GM23248 (cell line): Measurements from ENCODE around the gene MAPT. TPM values are rescaled to one million over a fixed set of nuclear protein-coding genes. Genes with fewer than 3 reads are reported as not detected.

Source experiments
- DNase-seq: peaks from one replicate; pipeline ENCODE4 v3.0.0-alpha.2; 2015
- H2AFZ ChIP-seq: fragments of 200-600 bp; sonication (generic); 2 replicates; pipeline ENCODE4 v1.6.1; 2016; ENCODE audit warnings: antibody characterized with exemption
- H3F3A ChIP-seq: fragments of 200-600 bp; sonication (generic); 2 replicates; pipeline ENCODE4 v1.6.1; 2016; ENCODE audit warnings: mild to moderate bottlenecking, antibody characterized with exemption, mixed run types; ENCODE audit not compliant: insufficient read depth
- H3K27ac ChIP-seq: fragments of 200-600 bp; sonication (generic); 2 replicates; pipeline ENCODE4 v1.5.1; 2016; ENCODE audit warnings: mild to moderate bottlenecking
- H3K27me3 ChIP-seq: fragments of 200-600 bp; sonication (generic); replicated peaks from 2 replicates; pipeline ENCODE4 v1.6.1; 2016; ENCODE audit warnings: mild to moderate bottlenecking; ENCODE audit not compliant: insufficient read depth
- H3K36me3 ChIP-seq: fragments of 200-600 bp; sonication (generic); 2 replicates; pipeline ENCODE4 v1.6.1; 2016; ENCODE audit warnings: low read depth, mild to moderate bottlenecking
- H3K4me1 ChIP-seq: fragments of 200-600 bp; sonication (generic); 2 replicates; pipeline ENCODE4 v1.6.1; 2016; ENCODE audit warnings: mild to moderate bottlenecking; ENCODE audit not compliant: insufficient read depth
- H3K4me2 ChIP-seq: fragments of 200-600 bp; sonication (generic); one replicate; pipeline ENCODE4 v1.6.1; 2016; ENCODE audit warnings: mild to moderate bottlenecking; ENCODE audit not compliant: unreplicated experiment
- H3K4me3 ChIP-seq: fragments of 200-600 bp; sonication (generic); 2 replicates; pipeline ENCODE4 v1.5.1; 2016; ENCODE audit warnings: mild to moderate bottlenecking
- H3K79me2 ChIP-seq: fragments of 200-600 bp; sonication (generic); 2 replicates; pipeline ENCODE4 v1.6.1; 2016; ENCODE audit warnings: mild to moderate bottlenecking; ENCODE audit not compliant: insufficient read depth
- H3K9ac ChIP-seq: fragments of 200-600 bp; sonication (generic); 2 replicates; pipeline ENCODE4 v1.6.1; 2016; ENCODE audit warnings: mild to moderate bottlenecking
- H3K9me2 ChIP-seq: fragments of 200-600 bp; sonication (generic); 2 replicates; pipeline ENCODE4 v1.6.1; 2016; ENCODE audit warnings: mixed run types, mild to moderate bottlenecking, moderate library complexity; ENCODE audit not compliant: insufficient read depth
- H3K9me3 ChIP-seq: fragments of 200-600 bp; sonication (generic); one replicate; pipeline ENCODE4 v1.6.1; 2017; ENCODE audit warnings: low read depth
- H4K20me1 ChIP-seq: fragments of 200-600 bp; sonication (generic); 2 replicates; pipeline ENCODE4 v1.6.0; 2016; ENCODE audit not compliant: insufficient read depth
- EZH2 ChIP-seq: fragments of 200-600 bp; sonication (generic); IDR thresholded peaks from 2 replicates; pipeline ENCODE4 v1.6.1; 2018; ENCODE audit warnings: antibody characterized with exemption, mild to moderate bottlenecking; ENCODE audit not compliant: insufficient read depth, poor library complexity, severe bottlenecking
- EZH2phosphoT487 ChIP-seq: fragments of 200-600 bp; sonication (generic); IDR thresholded peaks from 2 replicates; pipeline ENCODE4 v1.6.1; 2018; ENCODE audit warnings: antibody characterized with exemption, moderate library complexity, mild to moderate bottlenecking, low read depth; ENCODE audit not compliant: insufficient read depth
- WGBS, 2 experiments: methylation state at CpG; one replicate each; pipeline ENCODE4 v1.1.6; 2015 to 2017; ENCODE audit warnings: low lambda C conversion rate in 2 of 2, low coverage in 1 of 2; ENCODE audit errors: missing lambda C conversion rate in 2 of 2; 5-methylcytosine and 5-hydroxymethylcytosine counted together
- in situ Hi-C: fragments of 300-500 bp; cut with MboI; formaldehyde crosslinking; loops from 2 replicates; pipeline ENCODE4 v1.15.0; 2020
- polyA plus RNA-seq: library from polyadenylated mRNA; unstranded; fragments of >200 nt; fragmentation: Nextera tagmentation; extraction: Ambion mirVana; gene quantifications from 2 replicates; pipeline ENCODE4 v1.2.1, GENCODE V29; 2016
- total RNA-seq: library from RNA; depleted of rRNA; stranded (reverse); fragments of >200 nt; shearing (Covaris generic); gene quantifications from 2 replicates; pipeline ENCODE4 v1.2.3, GENCODE V29; 2014

The MAPT gene
- total and polyA plus RNA-seq, 2 experiments from 2014 or later, result 0.06 TPM; not detected in 1

DNA sequence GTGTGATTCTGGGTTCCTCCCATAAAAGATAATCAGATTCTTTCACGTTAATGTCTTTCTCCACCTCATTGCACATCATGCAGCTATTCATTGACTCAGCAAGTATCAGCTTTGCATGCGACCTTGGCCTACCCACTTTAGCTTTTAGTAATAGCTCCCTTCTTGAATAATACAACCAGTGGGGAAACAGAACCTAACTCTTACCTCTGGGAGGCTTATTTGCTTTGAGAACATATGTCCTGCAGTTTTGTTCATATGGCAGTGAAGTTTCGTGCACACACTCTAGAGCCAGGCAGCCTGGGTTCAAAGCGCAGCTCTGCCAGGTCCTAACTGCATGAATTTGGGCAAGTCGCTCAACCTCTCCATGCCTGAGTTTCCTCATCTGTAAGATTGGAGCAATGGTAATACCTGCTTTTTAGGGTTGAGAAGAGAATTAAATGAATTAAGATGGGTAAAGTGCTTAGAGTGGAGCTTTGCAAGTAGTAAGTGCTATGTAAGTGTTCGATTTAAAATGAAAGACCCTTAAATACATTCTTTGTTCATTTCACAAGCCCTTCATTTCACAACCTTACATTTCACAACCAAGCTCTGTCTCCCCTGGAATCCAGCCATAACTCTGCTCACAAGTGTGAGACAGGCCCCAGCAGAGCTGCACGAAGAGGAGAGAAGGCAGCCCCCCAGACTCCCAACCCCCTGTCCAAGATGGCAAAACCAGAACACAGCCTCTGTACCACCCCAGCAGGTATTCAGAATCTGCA is 29.3 kb downstream of the MAPT start:
- no peaks in the 10 kb centered on the region for H3K9me3 ChIP-seq

GRCh38 chr17:45924332-45924820 is 30.0 kb downstream of the MAPT start:
- H3K4me3 ChIP-seq, result no peak overlapping the region
- H3K4me1 ChIP-seq, result peaks cover 3% of the 10 kb centered on the region; the same call in 1 of the 2 replicates
- TF ChIP-seq EZH2 (no peak), EZH2phosphoT487 (no peak)
- H4K20me1 ChIP-seq, result no peaks in the 10 kb centered on the region
- H3K36me3 ChIP-seq, result no peaks in the 10 kb centered on the region
- no peak overlapping the region for H3K4me2 ChIP-seq
- 75 to 78% methylated on average over 10 of the region's 10 CpGs for WGBS, 2 experiments
- no peak overlapping the region for H2AFZ ChIP-seq
- no peak overlapping the region for H3K9ac ChIP-seq
- no peaks in the 10 kb centered on the region for H3F3A ChIP-seq
- H3K9me3 ChIP-seq, result no peaks in the 10 kb centered on the region
- DNase-seq, result no peak
- no peak overlapping the region for H3K27ac ChIP-seq
- in situ Hi-C loops, result no loop called here
- peaks cover 4% of the 10 kb centered on the region for H3K27me3 ChIP-seq
- H3K9me2 ChIP-seq, result no peaks in the 10 kb centered on the region
- H3K79me2 ChIP-seq, result no peaks in the 10 kb centered on the region

More for the DNA sequence above, 29.3 kb downstream of the MAPT start:
- Histone ChIP-seq H3K4me2 (no peak overlapping the region), H3K9me2 (no peaks in the 10 kb centered on the region), H3K27me3 (peaks cover 4% of the 10 kb centered on the region), H3K79me2 (no peaks in the 10 kb centered on the region), H3F3A (no peaks in the 10 kb centered on the region), H3K9ac (no peak overlapping the region), H3K36me3 (no peaks in the 10 kb centered on the region), H3K4me1 (peaks cover 3% of the 10 kb centered on the region; the same call in 1 of the 2 replicates), H4K20me1 (no peaks in the 10 kb centered on the region), H3K27ac (peak overlapping the region; percentile 49; the same call in 1 of the 2 replicates), H2AFZ (no peak overlapping the region), H3K4me3 (no peak overlapping the region)
- in situ Hi-C loops, result no loop called here
- DNase-seq, result peak; percentile 67
- no peak for TF ChIP-seq EZH2
- no peak for TF ChIP-seq EZH2phosphoT487
- WGBS, 2 experiments, result 21 to 26% methylated on average over 7 of the region's 7 CpGs

DNA sequence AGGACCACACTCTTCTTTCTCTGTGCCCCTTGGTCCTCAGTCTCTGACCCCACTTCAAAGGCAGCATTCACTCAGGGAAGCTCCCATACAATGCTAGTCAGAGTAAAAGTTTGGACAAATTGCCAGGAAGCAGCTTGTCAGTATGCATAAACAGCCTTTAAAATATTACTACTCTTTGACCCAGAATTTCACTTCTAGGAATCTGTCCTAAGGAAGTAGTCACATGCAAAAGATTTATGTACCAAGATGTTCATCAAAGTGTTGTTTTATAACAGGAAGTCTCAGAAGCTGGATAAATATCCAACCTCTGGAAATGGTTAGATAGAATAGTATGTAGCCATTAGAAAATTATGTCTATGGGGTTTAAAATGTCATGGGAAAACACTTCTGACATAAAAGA is 31.0 kb downstream of the MAPT start:
- Histone ChIP-seq H3F3A (no peaks in the 10 kb centered on the region), H3K9me3 (no peaks in the 10 kb centered on the region), H3K9ac (no peak overlapping the region), H3K27ac (no peak overlapping the region), H3K27me3 (peaks cover 2% of the 10 kb centered on the region), H4K20me1 (no peaks in the 10 kb centered on the region), H3K4me1 (peaks cover 3% of the 10 kb centered on the region; the same call in 1 of the 2 replicates), H3K9me2 (no peaks in the 10 kb centered on the region), H3K36me3 (no peaks in the 10 kb centered on the region), H3K4me2 (no peak overlapping the region), H3K4me3 (no peak overlapping the region), H3K79me2 (no peaks in the 10 kb centered on the region), H2AFZ (no peak overlapping the region)
- no peak for DNase-seq
- no peak for TF ChIP-seq EZH2
- TF ChIP-seq EZH2phosphoT487, result no peak
- in situ Hi-C loops, result no loop called here

DNA sequence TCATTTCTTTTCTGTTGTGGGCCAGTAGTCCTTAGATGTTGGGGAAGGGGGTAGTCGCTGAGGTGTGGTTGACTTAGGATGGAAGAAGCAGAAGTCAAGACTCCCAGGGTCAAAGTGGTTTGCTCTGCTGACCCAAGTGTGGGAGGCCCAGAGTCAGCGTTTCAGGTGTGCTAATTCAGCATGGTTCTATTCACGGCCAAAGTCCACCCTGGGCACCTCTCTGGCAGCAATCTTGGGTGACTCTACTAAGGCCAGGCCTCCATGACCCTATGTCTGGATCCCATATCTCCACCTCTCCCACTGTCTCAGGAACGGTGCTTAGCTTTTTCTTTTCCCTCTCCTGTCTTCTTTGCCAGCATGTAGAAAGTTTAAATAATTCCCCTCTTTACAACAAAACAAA is 32.9 kb downstream of the MAPT start:
- Histone ChIP-seq H3K4me1 (peaks cover 3% of the 10 kb centered on the region; the same call in 1 of the 2 replicates), H3K79me2 (no peaks in the 10 kb centered on the region), H3K27me3 (no peaks in the 10 kb centered on the region), H3F3A (no peaks in the 10 kb centered on the region), H4K20me1 (no peaks in the 10 kb centered on the region), H3K36me3 (no peaks in the 10 kb centered on the region), H3K27ac (no peak overlapping the region), H3K4me2 (no peak overlapping the region), H3K9ac (no peak overlapping the region), H3K4me3 (no peak overlapping the region), H2AFZ (no peak overlapping the region), H3K9me3 (no peaks in the 10 kb centered on the region), H3K9me2 (no peaks in the 10 kb centered on the region)
- no peak for DNase-seq
- in situ Hi-C loops, result no loop called here
- TF ChIP-seq EZH2phosphoT487, result no peak
- TF ChIP-seq EZH2, result no peak
- WGBS, 2 experiments, result 50 to 54% methylated on average over 4 of the region's 4 CpGs
